PC-3 (cell line): ENCODE measurements around the gene SMIM44. TPM values are rescaled to one million over a fixed set of nuclear protein-coding genes. Genes with fewer than 3 reads are reported as not detected.

Source experiments
- ATAC-seq: fragments of 200-7000 bp; cut with Tn5 transposase; 2 replicates; pipeline ENCODE4 v1.9.1; 2020; ENCODE audit warnings: mild to moderate bottlenecking, moderate library complexity
- BruUV-seq: library from RNA; stranded (reverse); fragments of 400-500 nt; replicated peaks from 2 replicates; lab custom pipeline; 2021; lab: Mats Ljungman, UMichigan
- CTCF ChIA-PET: fragments of 300-600 bp; sonication (Branson Sonifier 250); formaldehyde crosslinking; loops from one replicate; lab custom pipeline; 2022; ENCODE audit warnings: antibody characterized with exemption; lab: Charles Lee
- POLR2A ChIA-PET: fragments of 300-600 bp; sonication (Branson Sonifier 250); formaldehyde crosslinking; loops from one replicate; lab custom pipeline; 2022; ENCODE audit warnings: antibody characterized with exemption; ENCODE audit not compliant: unreplicated experiment; lab: Charles Lee
- DNase-seq: peaks from one replicate; pipeline ENCODE4 v3.0.0-alpha.2; 2015
- H2AFZ ChIP-seq: fragments of 300-600 bp; sonication (generic); 2 replicates; pipeline ENCODE4 v1.6.0; 2016; ENCODE audit warnings: antibody characterized with exemption, low read length
- H3F3A ChIP-seq: fragments of 300-600 bp; sonication (generic); one replicate; pipeline ENCODE4 v1.6.0; 2017; ENCODE audit warnings: antibody characterized with exemption, low read length, control low read depth, mild to moderate bottlenecking; ENCODE audit not compliant: unreplicated experiment
- H3K27ac ChIP-seq: fragments of 300-600 bp; sonication (generic); 2 replicates; pipeline ENCODE4 v1.5.1; 2016; ENCODE audit warnings: mild to moderate bottlenecking, low read length
- H3K27me3 ChIP-seq: fragments of 300-600 bp; sonication (generic); 2 replicates; pipeline ENCODE4 v1.6.1; 2016; ENCODE audit warnings: low read length, mixed read lengths
- H3K36me3 ChIP-seq: fragments of 300-600 bp; sonication (generic); 2 replicates; pipeline ENCODE4 v1.6.1; 2016; ENCODE audit warnings: low read depth, mixed run types, low read length, mixed read lengths
- H3K4me1 ChIP-seq: fragments of 300-600 bp; sonication (generic); 2 replicates; pipeline ENCODE4 v1.5.1; 2016; ENCODE audit warnings: low read length; ENCODE audit not compliant: insufficient read depth
- H3K4me2 ChIP-seq: fragments of 300-600 bp; sonication (generic); 2 replicates; pipeline ENCODE4 v1.6.0; 2016; ENCODE audit warnings: low read length
- H3K4me3 ChIP-seq: fragments of 300-600 bp; sonication (generic); 2 replicates; pipeline ENCODE4 v1.5.1; 2016; ENCODE audit warnings: mild to moderate bottlenecking, low read length, mixed read lengths
- H3K79me2 ChIP-seq: fragments of 300-600 bp; sonication (generic); 2 replicates; pipeline ENCODE4 v1.6.1; 2017; ENCODE audit warnings: low read length, mixed read lengths
- H3K9ac ChIP-seq: fragments of 300-600 bp; sonication (generic); 2 replicates; pipeline ENCODE4 v1.6.0; 2016; ENCODE audit warnings: mild to moderate bottlenecking, low read length
- H3K9me2 ChIP-seq: fragments of 300-600 bp; sonication (generic); replicated peaks from 2 replicates; pipeline ENCODE4 v1.6.1; 2016; ENCODE audit warnings: mixed run types, low read length, mixed read lengths
- H3K9me3 ChIP-seq: fragments of 300-600 bp; sonication (generic); 2 replicates; pipeline ENCODE4 v1.6.1; 2016; ENCODE audit warnings: low read length, mixed read lengths
- H4K20me1 ChIP-seq: fragments of 300-600 bp; sonication (generic); 2 replicates; pipeline ENCODE4 v1.6.1; 2016; ENCODE audit warnings: low read length, mixed read lengths
- CTCF ChIP-seq: fragments of 300-600 bp; sonication (generic); conservative IDR thresholded peaks from 2 replicates; pipeline ENCODE4 v1.5.1; 2017; ENCODE audit warnings: antibody characterized with exemption, low read depth, mild to moderate bottlenecking, low read length
- EZH2 ChIP-seq: fragments of 300-600 bp; sonication (generic); IDR thresholded peaks from one replicate; pipeline ENCODE4 v1.6.1; 2017; ENCODE audit warnings: antibody characterized with exemption, mild to moderate bottlenecking, low read length; ENCODE audit not compliant: unreplicated experiment
- EZH2phosphoT487 ChIP-seq: fragments of 300-600 bp; sonication (generic); IDR thresholded peaks from 2 replicates; pipeline ENCODE4 v1.6.1; 2018; ENCODE audit warnings: mild to moderate bottlenecking, antibody characterized with exemption, low read length, borderline replicate concordance
- intact Hi-C: fragments of 100-400 bp; cut with micrococcal nuclease; formaldehyde crosslinking; loops from 2 replicates; pipeline ENCODE4 v1.9.0; 2023
- total RNA-seq: library from RNA; depleted of rRNA; stranded (reverse); fragments of >200 nt; gene quantifications from 2 replicates; pipeline ENCODE4 v1.2.3, GENCODE V29; 2014

Gene SMIM44
- total RNA-seq, 1 experiment from 2014 or later, result not detected

- DNase-seq (no peak), ATAC-seq (peak; percentile 31)
- Histone ChIP-seq H2AFZ (peak overlapping the region; percentile 72), H3K27me3 (no peaks in the 10 kb centered on the region), H3K9me2 (no peaks in the 10 kb centered on the region), H3K36me3 (no peaks in the 10 kb centered on the region; the same call in 1 of the 2 replicates), H3K79me2 (peaks cover 33% of the 10 kb centered on the region), H3F3A (no peaks in the 10 kb centered on the region), H3K4me1 (0 out of 2 replicates have a peak, but pooled peaks cover 10% of the 10 kb centered on the region), H3K9ac (peak overlapping the region; percentile 86), H4K20me1 (no peaks in the 10 kb centered on the region), H3K9me3 (no peaks in the 10 kb centered on the region), H3K4me3 (peak overlapping the region; percentile 98), H3K4me2 (peak overlapping the region; percentile 81), H3K27ac (peak overlapping the region; percentile 68)
- TSS peak; percentile 71 for BruUV-seq
- POLR2A ChIA-PET, result no interaction called here
- intact Hi-C loops, result no loop called here
- CTCF ChIA-PET, result no interaction called here
- TF ChIP-seq EZH2phosphoT487 (no peak), CTCF (no peak), EZH2 (no peak)
Measured at GRCh38 chr19:3499738-3500428, 16.6 kb upstream of the SMIM44 start.

GRCh38 chr19:3497757-3498520, 14.7 kb upstream of the SMIM44 start:
- BruUV-seq, result no TSS peak
- Histone ChIP-seq H3K9me2 (no peaks in the 10 kb centered on the region), H3K79me2 (peaks cover 33% of the 10 kb centered on the region), H3K4me3 (no peak overlapping the region), H4K20me1 (no peaks in the 10 kb centered on the region), H3K9ac (no peak overlapping the region), H3F3A (no peaks in the 10 kb centered on the region), H3K36me3 (no peaks in the 10 kb centered on the region; the same call in 1 of the 2 replicates), H3K4me2 (no peak overlapping the region), H2AFZ (no peak overlapping the region), H3K4me1 (0 out of 2 replicates have a peak, but pooled peaks cover 10% of the 10 kb centered on the region), H3K9me3 (no peaks in the 10 kb centered on the region), H3K27me3 (no peaks in the 10 kb centered on the region), H3K27ac (no peak overlapping the region)
- intact Hi-C loops, result no loop called here
- no peak for ATAC-seq
- CTCF ChIA-PET, result no interaction called here
- no peak for DNase-seq
- TF ChIP-seq CTCF, result no peak
- TF ChIP-seq EZH2phosphoT487, result no peak
- TF ChIP-seq EZH2, result no peak
- POLR2A ChIA-PET, result no interaction called here
